Activated T-cell treated with anti-CD3 and anti-CD28 coated beads for 4 hours (primary cell): ENCODE measurements around the gene CEP131.
"Not testable (repeated sequence)": the region's sequence is repeated elsewhere in the genome, so short reads cannot be mapped to it uniquely, and the experiment has no call there.

Experiments
- DNase-seq: peaks from one replicate; pipeline ENCODE4 v3.0.0-alpha.2; 2020

CEP131 gene

DNA sequence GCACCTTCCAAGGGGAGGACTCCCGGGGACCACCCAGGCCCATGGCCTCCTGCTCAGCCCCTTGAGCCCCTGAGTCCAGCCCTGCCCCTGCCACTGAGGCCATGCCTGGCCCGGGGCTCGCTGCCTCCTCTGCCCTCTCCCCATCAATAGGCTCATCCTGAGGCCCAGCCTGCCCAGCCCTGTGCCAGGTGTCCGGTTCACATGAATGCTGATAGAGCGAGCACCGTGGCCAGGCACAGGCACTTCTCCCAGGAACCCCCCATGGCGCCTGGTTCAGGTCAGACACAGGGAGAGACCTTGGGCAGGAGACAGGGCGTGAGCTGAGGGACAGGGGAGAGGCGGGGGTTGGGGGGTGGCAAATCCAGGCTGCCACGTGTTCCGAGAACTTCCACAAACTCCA, 60.3 kb downstream of the CEP131 start:
- DNase-seq, result no peak

DNA sequence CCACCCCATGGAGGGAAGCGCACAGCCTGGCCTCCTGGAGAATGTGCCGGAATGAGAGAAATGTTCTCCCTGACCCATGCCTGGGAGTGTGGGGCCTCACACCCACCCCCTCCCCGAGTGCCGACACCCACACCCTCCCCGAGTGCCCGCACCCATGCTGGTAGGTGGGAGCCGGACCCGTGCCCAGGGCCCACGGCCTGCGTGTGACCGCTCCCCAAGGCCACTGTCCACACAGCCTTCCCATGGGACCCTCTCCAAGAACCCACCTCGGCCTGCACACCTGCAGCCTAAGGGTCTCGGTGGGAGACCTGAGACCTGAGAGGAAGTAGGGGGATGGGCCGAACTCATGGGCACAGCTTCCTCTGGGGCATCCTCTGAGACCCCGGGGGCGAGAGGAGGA, 60.8 kb downstream of the CEP131 start:
- no peak for DNase-seq

DNA sequence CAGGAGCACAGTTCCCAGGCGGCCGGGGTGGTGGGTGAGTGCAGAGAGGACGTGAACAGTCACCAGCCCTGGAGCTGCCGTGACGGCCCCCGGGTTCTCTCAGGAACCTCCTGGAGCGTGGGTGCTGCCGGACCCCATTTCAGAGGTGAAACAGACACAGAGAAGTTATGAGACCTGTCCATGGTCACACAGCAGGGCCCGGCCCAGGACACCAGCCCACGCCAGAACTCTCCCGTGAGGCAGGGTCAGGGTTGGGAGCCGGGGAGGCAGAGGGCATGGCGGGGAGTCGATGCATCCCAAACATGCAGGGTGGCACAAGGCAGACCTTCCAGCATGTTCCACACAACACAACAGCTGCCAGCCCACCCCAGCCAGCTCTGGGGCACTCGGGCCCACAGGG, 61.2 kb downstream of the CEP131 start:
- no peak for DNase-seq

DNA sequence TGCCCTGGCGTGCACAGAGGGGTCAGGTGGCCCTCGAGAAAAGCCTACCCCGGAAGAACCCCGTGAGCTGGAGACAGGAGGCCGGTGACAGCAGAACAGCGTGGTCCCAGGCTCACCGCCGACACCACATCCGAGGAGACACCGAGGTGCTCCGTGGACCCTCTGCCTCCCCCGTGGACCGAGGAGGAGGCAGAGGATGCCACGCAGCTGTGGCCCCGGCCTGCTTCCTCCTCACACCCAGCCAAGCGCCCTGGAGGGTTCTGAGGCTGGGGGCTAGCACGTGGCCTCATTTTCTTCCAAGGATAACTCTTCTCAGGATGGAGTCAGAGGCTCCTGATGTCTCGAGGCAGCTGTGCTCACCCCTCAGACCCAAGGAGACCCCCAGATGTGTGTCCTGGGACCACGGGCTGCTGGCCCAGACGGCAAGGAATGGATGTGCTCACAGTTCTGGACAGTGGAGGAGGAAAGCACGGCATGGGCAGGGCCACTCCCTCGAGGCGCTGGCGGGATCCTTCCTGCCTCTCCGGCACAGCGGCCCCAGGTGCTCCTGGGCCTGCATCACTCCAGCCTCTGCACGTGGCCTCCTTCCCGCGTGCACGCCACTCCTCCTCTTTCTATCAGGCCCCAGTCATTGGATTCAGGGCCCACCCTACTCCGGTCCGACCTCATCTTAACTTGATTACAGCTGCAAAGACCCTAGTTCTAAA, 61.9 kb downstream of the CEP131 start:
- DNase-seq, result no peak

DNA sequence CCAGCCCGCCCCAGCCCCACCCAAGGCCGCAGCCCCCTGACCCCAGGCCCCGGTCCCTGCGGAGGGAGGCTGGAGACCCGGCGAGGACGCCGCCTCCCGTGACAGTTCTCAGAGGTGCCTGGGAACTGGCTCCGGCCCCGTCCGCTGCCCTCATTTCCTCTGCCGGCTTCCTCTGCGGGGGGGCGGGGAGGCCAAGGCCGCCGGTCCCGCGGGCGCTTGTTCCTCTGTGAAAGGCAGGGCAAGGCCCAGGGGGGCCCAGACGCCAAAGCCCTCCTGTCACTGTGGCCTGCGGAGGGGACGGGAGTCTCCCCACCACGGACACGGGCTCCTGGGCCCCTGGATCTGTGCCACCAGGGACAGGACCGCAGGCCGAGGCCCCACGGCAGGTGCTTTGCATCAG, 62.5 kb downstream of the CEP131 start:
- DNase-seq, result no peak

DNA sequence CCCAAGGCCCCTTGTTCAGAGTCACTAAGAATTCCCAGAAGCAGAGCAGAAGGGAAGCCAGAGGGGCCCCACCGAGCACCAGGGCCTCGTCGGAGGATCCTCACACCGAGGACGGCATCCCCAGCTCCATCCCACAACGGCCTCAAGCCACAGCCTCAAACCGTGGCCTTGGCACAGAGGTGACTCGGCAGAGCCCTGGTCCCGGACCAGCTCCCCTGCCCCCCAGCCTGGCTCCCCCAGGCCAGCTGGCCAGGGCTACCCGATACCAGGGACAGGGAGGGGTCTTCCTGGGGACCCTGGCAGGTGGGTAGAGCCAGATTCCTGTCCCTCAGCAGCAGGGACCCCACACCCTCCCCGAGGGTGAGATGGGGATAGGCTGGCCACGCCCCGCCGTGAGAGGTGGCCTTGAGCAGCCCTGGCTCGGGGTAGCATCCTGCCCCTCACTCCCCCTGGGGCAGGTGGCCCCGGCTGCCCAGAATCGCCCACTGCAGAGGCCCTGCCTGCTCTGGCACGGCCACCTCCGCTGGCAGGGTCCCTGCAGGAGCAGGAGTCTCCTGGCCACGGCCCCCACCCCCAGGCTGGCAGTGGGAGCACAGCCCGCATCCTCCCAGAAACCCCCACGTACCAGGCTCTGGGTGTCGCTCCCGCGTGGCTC, 63.0 kb downstream of the CEP131 start:
- no peak for DNase-seq

DNA sequence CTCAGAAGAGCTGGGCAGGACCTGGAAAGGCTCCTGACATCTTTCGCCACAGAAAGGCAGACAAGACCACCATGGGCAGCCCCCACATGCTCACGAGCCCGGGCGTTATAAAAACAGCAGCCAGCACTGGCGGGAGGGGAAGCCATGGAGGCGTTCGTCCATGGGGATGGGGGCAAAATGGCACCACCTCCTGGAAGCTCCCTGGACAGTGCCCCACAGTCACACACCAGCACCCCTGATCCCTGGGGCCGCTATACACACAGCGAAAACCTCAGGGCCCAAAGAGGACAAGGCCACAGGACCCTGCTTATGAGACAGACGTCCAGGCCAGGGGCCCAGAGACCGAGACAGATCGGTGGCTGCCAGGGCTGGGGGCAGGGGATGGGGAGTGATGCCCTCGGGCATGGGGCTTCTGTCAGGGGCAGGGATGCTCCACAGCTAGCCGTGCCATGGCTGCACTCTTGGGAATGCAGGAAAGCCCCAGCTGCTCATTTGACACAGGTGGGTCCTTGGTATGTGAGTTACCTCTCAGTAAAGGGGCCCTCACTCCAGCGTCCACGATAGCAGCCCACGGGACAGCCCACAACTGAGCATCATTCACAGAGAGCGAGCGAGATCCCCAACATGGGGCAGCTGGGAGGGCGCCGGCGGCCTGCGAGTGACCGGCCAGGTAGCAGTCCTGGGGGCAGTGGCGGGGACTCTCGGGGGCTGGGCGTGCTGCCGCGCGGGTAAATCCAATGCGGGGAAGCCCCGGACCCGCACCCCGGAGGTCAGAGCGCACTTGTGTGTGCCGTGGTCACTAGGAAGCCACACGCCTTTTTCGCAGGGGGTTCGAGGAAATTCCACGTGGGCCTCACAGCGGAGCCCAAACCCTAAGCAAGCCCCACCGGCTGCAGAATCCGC, 63.8 kb downstream of the CEP131 start:
- no peak for DNase-seq

DNA sequence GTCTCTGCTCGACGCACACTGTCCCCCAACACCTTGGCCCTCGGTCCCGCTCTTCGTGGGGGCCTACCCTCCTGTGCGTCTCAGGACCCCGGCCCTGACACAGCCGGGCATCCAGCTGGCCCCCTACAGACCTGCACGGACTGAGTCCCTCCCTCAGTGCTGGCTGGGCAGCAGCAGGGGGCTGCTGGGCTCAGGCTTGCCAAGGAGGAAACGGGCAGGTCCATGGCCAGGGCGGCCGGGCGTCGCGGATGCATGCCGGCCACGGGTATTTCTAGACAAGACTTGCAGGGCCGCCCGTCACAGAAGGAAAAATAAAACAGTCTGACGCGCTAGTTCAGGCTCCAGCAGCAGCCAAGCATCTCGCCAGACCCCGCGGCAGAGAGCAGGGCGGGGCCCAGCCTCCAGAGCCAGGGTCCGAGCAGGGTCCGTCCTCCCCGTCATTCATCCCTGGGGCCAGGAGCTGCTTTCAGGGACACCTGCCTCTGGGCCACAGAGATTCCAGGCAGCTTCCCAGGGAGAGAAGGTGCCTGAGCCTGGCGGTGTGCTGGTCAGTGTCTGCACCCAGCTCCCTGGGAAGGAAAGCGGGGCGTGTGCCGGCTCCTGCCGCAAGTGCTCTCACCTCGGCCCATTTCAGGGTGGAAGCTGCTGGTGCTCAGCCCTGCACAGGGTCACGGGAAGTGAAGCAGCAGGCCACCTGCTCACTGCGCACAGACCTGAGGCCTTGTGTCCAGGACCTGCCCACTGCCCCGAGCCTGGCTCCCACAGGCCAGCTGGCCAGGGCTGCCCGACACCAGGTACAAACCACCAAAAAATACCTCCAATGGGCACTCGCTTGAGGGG, 64.7 kb downstream of the CEP131 start:
- no peak for DNase-seq

DNA sequence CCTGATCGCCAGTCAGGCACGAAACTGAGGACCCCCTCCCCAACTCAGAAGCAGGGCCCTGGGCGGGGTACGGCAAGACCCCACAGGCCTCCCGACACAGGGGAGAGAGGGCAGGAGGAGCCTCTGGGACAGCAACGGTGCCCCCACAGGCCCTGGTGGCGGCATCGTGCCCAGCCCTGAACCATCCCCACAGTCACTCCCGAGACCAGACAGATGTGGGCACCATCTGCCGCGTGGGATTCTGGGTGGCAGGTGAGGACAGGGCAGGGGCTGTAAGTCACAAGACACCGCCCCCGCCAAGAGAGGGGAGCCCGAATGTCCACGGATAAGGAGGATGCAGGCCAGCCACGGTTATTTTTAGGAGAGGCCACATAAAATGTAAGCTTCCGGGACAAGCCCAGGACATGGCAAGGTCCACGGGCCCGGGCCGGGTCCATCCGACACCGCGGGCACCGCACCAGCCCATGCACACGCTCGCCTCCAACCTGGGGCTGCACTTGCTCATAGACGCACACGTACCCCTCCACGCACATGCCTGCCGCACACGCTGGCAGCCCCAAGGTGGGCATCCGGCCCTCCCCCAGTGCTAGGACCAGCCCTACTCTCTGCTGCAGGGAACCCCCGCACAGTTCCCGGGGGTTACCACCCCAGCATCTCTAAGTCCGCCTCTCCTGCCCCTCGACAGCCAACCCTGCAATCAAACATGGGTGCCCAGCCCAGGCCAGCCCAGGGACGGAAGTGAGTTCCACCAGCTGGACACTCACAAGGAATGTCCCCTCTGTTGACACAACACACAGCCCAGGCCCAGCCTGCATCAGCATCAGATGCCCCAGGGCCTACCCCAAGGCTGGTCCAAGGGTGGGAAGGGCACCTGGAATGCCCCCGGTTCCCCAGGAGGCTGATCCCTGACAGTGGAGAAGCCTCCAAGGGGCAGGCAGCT, 65.6 kb downstream of the CEP131 start:
- DNase-seq, result no peak

DNA sequence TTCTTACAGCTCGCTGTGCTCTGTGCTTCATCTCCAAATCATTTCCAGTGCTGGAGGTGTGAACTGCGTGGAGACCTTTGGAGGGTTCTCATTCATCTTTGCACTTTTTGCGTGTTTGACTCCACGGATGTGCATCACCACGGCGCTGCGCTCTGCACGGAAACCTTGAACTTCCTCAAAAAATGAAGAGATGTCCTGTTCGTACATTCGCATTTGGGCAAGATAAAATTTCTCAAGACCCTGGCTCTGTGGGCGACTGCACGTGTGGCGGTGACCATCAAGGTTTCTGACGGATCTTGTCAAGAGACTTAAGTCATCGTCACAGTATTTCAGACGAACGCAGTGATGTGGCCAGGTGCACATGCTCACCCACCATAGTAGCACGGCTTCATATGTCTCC, 67.8 kb downstream of the CEP131 start:
- no peak for DNase-seq

DNA sequence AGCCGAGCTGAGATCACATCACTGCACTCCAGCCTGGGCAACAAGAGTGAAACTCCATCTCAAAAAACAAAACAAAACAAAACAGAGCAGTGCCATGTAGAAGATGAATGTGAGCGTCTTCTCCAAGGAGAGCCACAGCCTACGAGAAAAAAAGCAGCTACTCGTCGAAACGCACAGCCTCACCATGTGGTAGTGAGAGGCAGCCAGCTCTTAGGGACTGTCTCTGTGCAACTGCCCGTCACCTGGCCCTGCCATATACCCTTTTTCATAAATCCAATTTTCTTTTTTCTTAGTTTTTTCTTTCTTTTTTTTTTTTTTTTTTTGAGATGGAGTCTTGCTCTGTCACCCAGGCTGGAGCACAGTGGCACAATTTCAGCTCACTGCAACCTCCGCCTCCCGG, 68.7 kb downstream of the CEP131 start:
- DNase-seq, result not testable (repeated sequence)

DNA sequence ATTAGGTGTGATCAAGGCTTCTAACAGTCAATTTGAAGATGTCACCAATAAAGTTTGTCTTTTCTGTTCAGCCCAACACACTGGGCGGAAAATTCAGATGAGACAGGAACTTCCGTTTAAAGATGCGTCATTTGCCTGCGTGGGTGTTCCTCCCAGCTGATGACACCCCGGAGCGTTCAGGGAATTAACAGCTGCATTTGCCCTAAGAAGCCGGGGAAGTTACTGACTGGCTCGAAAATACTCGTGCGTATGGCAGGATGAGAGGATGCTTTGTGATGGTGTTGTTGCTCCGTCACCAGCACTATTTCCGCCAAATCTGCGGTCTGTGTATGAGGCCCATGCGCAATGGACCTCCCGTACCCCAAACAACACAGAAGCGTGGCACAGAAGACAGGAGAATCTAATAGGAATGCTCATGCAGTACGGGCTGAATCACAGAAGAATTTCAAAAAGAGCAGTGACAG, 69.4 kb downstream of the CEP131 start:
- DNase-seq, result no peak

DNA sequence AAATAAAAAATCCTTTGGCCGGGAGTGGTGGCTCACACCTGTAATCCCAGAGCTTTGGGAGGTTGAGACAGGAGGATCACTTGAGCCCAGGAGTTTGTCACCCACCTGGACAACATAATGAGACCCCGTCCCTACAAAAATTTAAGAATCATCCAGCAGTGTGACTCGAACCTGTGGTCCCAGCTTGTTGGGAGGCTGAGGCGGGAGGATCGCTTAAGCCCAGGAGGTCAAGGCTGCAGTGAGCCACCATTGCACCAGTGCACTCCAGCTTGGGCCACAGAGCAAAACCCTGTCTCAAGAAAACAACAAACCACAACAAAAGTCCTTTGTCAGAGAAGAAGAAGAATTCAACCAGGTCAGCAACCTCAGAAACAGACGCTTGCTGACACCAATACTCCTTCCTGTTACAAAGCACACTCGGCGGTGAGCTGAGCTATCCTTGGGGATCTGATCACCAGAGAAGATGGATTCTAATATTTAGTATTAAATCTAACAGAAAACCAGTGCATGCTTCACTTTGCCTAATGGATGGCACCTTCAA, 70.4 kb downstream of the CEP131 start:
- DNase-seq, result no peak

DNA sequence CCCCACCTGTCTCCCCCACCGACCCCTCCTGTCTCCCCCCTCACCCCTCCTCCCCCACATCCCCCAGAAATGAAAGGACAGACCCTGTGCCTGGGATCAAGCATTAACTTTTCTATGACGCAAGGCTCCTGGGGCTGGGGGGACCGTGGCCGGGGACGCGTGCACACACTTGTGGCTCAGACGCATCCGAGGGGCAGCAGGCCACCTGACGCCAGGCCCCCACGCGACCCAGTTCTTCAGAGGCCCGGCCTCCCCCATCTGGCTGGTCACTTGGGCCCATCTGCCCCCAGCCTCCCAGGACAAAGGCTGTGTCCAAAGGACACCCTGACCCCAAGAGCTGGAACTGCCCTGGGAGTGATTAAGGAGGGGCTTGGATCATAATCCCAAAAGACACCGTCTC, 71.5 kb downstream of the CEP131 start:
- DNase-seq, result no peak

DNA sequence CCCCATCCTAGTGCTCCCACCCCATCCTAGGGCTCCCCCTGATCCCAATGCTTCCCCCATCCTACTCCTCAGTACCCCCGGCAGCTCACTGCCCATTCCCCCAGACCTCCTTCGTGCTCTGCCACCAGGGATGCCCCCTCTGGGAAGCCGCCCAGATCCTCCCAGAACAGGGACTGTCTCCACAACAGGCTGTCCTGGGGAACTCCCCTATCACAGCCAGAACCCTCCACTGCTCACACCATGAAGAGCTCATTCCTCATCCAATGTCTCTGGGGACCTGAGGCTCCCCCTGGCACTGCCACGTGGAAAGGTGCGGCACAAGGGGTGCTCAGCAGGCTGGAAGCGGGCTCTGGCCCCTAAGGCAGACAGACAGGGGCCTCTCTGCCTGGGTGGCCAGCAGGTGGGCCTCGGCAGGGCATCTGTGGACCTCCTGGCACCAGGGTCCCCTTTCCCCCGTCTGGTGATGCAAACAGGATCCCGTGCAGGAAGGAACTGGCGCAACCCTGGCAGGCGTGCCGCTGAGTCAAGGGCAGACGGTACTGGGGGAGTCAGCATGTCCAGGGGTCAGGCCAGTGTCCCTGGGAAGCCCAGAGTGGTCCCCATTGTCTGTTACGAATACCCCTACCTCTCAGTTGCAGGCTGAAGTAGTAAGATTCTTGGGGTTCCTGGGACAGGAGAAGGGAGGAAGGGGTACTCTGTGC, 72.2 kb downstream of the CEP131 start:
- DNase-seq, result no peak

DNA sequence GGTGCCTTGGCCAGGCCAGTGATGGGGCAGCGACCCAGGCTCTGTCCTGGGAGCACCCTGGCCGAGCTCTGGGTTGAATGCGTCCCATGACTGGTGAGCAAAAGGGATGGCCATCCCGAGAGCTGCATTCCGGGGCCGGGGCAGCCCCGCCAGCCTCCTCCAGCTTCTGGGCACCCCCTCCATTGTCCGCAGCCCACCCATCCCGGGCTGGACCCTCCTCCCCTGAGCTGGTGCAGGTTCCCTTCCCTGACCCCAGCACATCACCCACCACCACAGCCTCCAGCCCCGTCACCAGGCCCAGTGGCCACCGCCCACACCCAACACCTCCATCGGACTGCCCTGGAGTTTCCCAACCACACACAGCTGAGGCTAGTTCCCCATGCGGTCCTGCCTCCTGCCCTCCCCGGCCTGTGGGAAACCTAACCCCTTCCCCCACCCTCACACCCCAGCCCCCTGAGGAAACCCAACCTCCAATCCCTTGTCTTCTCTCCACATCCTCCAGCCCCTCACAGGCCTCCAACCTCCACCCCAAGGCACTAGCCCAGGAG, 73.7 kb downstream of the CEP131 start:
- no peak for DNase-seq

DNA sequence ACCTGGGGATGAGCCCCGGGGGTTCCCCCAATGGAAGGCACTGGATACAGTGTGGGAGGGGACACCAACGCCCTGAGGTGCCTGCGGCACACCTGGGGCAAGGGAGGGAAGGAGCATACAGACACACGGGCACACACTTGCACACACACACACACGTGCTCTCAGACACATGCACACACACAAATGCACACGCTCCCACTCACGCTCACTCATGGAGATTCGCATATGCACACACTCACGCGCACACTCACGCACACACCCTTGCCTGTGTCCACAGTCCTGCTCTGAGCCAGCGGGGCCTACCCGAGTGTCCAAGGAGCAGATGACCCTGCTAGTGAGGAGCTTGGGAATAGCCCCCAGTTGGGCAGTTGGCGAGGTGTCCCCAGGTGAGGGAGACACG, 74.2 kb downstream of the CEP131 start:
- no peak for DNase-seq

DNA sequence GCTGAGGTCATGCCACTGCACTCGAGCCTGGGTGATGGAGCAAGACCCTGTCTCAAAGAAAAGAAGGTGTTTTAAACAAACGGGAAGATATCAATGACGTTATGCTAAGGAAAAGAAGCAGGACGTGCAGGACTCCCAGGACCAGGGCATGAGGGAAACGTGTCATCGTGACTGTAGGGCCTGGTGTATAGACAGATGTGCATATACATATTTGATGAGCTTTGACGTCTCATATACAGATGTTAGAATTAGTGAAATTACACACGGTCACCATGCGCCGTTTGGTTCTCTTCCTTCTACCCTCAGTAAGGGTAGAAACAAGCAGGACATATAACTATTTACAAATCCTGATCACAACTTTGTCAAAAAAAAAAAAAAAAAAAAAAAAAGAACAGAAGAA, 75.1 kb downstream of the CEP131 start:
- no peak for DNase-seq

DNA sequence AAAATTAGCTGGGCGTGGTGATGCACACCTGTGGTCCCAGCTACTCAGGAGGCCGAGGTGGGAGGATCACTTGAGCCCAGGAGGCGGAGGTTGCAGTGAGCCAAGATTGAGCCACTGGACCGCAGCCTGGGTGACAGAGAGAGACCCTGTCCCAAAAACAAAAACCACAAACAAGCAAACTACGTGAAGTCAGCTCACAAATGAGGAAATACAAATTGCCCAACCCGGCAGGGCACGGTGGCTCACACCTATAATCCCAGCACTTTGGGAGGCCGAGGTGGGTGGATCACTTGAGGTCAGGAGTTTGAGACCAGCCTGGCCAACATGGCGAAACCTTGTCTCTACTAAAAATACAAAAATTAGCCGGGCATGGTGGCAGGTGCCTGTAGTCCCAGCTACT, 76.6 kb downstream of the CEP131 start:
- not testable (repeated sequence) for DNase-seq

DNA sequence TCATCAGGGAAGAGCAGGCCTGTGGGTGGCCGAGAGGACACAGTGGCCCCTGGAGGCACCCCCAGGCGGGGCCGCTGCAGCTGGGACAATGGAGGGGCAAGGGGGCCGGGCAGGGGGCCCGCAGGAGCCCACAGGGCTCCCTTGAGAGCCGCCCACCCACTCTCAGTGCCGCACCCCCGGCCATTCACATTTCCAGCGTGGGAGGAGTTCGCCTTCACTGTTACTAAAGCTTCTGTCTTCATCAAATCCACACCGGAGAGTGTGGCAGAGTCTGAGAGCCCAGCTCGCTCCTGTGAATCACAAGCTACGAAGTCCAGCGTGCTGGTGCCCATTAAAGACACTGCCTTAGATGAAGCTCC, 78.4 kb downstream of the CEP131 start:
- no peak for DNase-seq
